Neural cell (in vitro differentiated cells): ENCODE measurements around the gene BMPR1B. TPM values are rescaled to one million over a fixed set of nuclear protein-coding genes. Genes with fewer than 3 reads are reported as not detected.

Source experiments
- H2AFZ ChIP-seq: fragments of 200-600, 300-800 bp; sonication (generic), shearing (Covaris generic); 2 replicates; pipeline ENCODE4 v1.6.0; 2014; ENCODE audit warnings: low read depth, mild to moderate bottlenecking, antibody characterized with exemption, low read length, moderate library complexity
- H3F3A ChIP-seq: fragments of 200-600 bp; shearing (Covaris generic); 2 replicates; pipeline ENCODE4 v1.6.1; 2016; ENCODE audit warnings: mild to moderate bottlenecking, moderate library complexity, mixed read lengths, antibody characterized with exemption, low read length; ENCODE audit not compliant: insufficient read depth, poor library complexity, severe bottlenecking
- H3K27ac ChIP-seq: fragments of 200-600, 300-800 bp; sonication (generic), shearing (Covaris generic); 2 replicates; pipeline ENCODE4 v1.5.1; 2014; ENCODE audit warnings: mild to moderate bottlenecking, low read length, moderate library complexity
- H3K27me3 ChIP-seq: fragments of 300-800, 200-600 bp; sonication (generic), shearing (Covaris generic); 2 replicates; pipeline ENCODE4 v1.6.0; 2014; ENCODE audit warnings: mild to moderate bottlenecking, low read depth, low read length, moderate library complexity; ENCODE audit not compliant: insufficient read depth
- H3K36me3 ChIP-seq: fragments of 300-800, 200-600 bp; sonication (generic), shearing (Covaris generic); 2 replicates; pipeline ENCODE4 v1.5.1; 2014; ENCODE audit warnings: mild to moderate bottlenecking, antibody characterized with exemption, low read length, moderate library complexity; ENCODE audit not compliant: insufficient read depth
- H3K4me2 ChIP-seq: fragments of 300-800, 200-600 bp; sonication (generic), shearing (Covaris generic); 2 replicates; pipeline ENCODE4 v1.6.0; 2014; ENCODE audit warnings: mild to moderate bottlenecking, low read length
- H3K4me3 ChIP-seq: fragments of 300-800, 200-600 bp; sonication (generic), shearing (Covaris generic); 2 replicates; pipeline ENCODE4 v1.5.1; 2014; ENCODE audit warnings: mild to moderate bottlenecking, low read length, moderate library complexity
- H3K79me2 ChIP-seq: fragments of 200-600 bp; shearing (Covaris generic); replicated peaks from 2 replicates; pipeline ENCODE4 v1.6.0; 2014; ENCODE audit warnings: mild to moderate bottlenecking, low read length, moderate library complexity; ENCODE audit not compliant: insufficient read depth
- H3K9ac ChIP-seq: fragments of 300-800, 200-600 bp; sonication (generic), shearing (Covaris generic); 2 replicates; pipeline ENCODE4 v1.6.1; 2016; ENCODE audit warnings: mild to moderate bottlenecking, low read length, mixed read lengths
- H3K9me2 ChIP-seq: fragments of 200-600 bp; shearing (Covaris generic); 2 replicates; pipeline ENCODE4 v1.6.1; 2016; ENCODE audit warnings: mild to moderate bottlenecking, low read length, mixed read lengths; ENCODE audit not compliant: insufficient read depth
- H3K9me3 ChIP-seq: fragments of 200-600, 300-800 bp; sonication (generic), shearing (Covaris generic); 2 replicates; pipeline ENCODE4 v1.6.1; 2016; ENCODE audit warnings: mild to moderate bottlenecking, mixed run types, low read length, moderate library complexity, mixed read lengths
- H4K20me1 ChIP-seq: fragments of 200-600 bp; shearing (Covaris generic); 2 replicates; pipeline ENCODE4 v1.6.1; 2016; ENCODE audit warnings: mild to moderate bottlenecking, mixed run types; ENCODE audit not compliant: insufficient read depth
- EP300 ChIP-seq: fragments of 450-650 bp; conservative IDR thresholded peaks from 2 replicates; pipeline ENCODE4 v1.6.1; 2014; ENCODE audit warnings: antibody characterized with exemption, mild to moderate bottlenecking, moderate library complexity; ENCODE audit not compliant: poor library complexity, severe bottlenecking
- EZH2 ChIP-seq: fragments of 200-600, 300-800 bp; shearing (Covaris generic), sonication (generic); IDR thresholded peaks from 2 replicates; pipeline ENCODE4 v1.6.1; 2014; ENCODE audit warnings: antibody characterized with exemption, low read length, borderline replicate concordance, mild to moderate bottlenecking; ENCODE audit not compliant: insufficient read depth, poor library complexity, severe bottlenecking
- MXI1 ChIP-seq: fragments of 450-650 bp; conservative IDR thresholded peaks from 2 replicates; pipeline ENCODE4 v1.6.1; 2014; ENCODE audit warnings: antibody characterized with exemption, mild to moderate bottlenecking; ENCODE audit not compliant: poor library complexity, severe bottlenecking
- POLR2AphosphoS5 ChIP-seq: IDR thresholded peaks from 2 replicates; pipeline ENCODE4 v1.6.1; 2012
- RAD21 ChIP-seq: fragments of 450-650 bp; conservative IDR thresholded peaks from 2 replicates; pipeline ENCODE4 v1.6.1; 2014; ENCODE audit warnings: antibody characterized with exemption, mild to moderate bottlenecking, moderate library complexity
- SMC3 ChIP-seq: fragments of 450-650 bp; conservative IDR thresholded peaks from 2 replicates; pipeline ENCODE4 v1.6.1; 2014; ENCODE audit warnings: antibody characterized with exemption, mild to moderate bottlenecking, moderate library complexity; ENCODE audit not compliant: poor library complexity
- TAF1 ChIP-seq: IDR thresholded peaks from 2 replicates; pipeline ENCODE4 v1.6.1; 2012; ENCODE audit warnings: low read depth
- polyA plus RNA-seq: library from polyadenylated mRNA; depleted of rRNA; stranded (reverse); fragments of >200 nt; gene quantifications from 2 replicates; pipeline ENCODE4 v1.2.3, GENCODE V29; 2014
- TF ChIP-seq, protein P1 (sequence below): IDR thresholded peaks from 2 replicates; pipeline ENCODE4 v1.6.1; 2012; ENCODE audit warnings: borderline replicate concordance
- TF ChIP-seq, protein P2 (sequence below): fragments of 450-650 bp; IDR thresholded peaks from 2 replicates; pipeline ENCODE4 v1.5.1; 2014; ENCODE audit warnings: antibody characterized with exemption, mild to moderate bottlenecking, moderate library complexity; ENCODE audit not compliant: poor library complexity, severe bottlenecking

The BMPR1B gene
- polyA plus RNA-seq, 1 donor from 2014 or later: 1.6 TPM

DNA sequence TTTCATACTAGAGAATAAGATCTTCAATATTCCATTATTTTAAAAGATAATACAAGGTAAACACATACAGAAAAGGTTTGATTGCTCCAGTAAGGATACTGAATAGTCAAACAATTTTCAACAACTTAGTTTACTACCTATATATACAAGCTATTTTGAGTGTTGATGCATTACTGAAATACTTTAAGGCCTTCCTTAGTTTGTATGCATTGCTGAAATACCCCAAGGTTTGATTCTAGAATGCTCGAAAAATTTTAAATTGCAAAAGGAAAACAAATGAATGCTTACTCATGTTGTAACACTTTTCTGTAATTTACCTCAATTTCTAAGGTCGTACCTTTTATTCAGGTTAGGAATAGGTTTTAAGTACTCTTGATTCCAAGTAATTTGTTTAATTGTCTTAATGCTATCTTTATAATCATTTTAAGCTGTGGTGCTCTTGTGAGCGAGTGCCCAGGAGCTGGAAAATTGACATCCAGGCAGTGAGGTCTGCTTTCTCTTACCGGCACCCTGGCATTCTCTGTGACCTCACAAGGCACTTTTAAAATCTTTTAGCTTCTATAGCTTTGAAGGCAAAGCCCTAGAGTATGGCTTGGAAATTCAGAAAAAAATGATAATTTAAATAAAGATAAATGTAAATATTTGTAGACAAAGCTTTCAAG lies 114.0 kb downstream of the BMPR1B start:
- H3K27ac ChIP-seq: no peak overlapping the region
- no peak overlapping the region for H3K4me2 ChIP-seq
- no peak overlapping the region for H2AFZ ChIP-seq
- H3K79me2 ChIP-seq: no peaks in the 10 kb centered on the region
- H3K36me3 ChIP-seq: no peaks in the 10 kb centered on the region
- H3F3A ChIP-seq: no peaks in the 10 kb centered on the region
- no peaks in the 10 kb centered on the region for H4K20me1 ChIP-seq
- no peak overlapping the region for H3K9ac ChIP-seq
- no peaks in the 10 kb centered on the region for H3K27me3 ChIP-seq
- TF ChIP-seq MXI1 (no peak), EZH2 (no peak), RAD21 (no peak), POLR2AphosphoS5 (no peak), EP300 (no peak), SMC3 (no peak), TAF1 (no peak)
- TF ChIP-seq, protein P1, sequence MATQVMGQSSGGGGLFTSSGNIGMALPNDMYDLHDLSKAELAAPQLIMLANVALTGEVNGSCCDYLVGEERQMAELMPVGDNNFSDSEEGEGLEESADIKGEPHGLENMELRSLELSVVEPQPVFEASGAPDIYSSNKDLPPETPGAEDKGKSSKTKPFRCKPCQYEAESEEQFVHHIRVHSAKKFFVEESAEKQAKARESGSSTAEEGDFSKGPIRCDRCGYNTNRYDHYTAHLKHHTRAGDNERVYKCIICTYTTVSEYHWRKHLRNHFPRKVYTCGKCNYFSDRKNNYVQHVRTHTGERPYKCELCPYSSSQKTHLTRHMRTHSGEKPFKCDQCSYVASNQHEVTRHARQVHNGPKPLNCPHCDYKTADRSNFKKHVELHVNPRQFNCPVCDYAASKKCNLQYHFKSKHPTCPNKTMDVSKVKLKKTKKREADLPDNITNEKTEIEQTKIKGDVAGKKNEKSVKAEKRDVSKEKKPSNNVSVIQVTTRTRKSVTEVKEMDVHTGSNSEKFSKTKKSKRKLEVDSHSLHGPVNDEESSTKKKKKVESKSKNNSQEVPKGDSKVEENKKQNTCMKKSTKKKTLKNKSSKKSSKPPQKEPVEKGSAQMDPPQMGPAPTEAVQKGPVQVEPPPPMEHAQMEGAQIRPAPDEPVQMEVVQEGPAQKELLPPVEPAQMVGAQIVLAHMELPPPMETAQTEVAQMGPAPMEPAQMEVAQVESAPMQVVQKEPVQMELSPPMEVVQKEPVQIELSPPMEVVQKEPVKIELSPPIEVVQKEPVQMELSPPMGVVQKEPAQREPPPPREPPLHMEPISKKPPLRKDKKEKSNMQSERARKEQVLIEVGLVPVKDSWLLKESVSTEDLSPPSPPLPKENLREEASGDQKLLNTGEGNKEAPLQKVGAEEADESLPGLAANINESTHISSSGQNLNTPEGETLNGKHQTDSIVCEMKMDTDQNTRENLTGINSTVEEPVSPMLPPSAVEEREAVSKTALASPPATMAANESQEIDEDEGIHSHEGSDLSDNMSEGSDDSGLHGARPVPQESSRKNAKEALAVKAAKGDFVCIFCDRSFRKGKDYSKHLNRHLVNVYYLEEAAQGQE: no peak
- TF ChIP-seq, protein P2, sequence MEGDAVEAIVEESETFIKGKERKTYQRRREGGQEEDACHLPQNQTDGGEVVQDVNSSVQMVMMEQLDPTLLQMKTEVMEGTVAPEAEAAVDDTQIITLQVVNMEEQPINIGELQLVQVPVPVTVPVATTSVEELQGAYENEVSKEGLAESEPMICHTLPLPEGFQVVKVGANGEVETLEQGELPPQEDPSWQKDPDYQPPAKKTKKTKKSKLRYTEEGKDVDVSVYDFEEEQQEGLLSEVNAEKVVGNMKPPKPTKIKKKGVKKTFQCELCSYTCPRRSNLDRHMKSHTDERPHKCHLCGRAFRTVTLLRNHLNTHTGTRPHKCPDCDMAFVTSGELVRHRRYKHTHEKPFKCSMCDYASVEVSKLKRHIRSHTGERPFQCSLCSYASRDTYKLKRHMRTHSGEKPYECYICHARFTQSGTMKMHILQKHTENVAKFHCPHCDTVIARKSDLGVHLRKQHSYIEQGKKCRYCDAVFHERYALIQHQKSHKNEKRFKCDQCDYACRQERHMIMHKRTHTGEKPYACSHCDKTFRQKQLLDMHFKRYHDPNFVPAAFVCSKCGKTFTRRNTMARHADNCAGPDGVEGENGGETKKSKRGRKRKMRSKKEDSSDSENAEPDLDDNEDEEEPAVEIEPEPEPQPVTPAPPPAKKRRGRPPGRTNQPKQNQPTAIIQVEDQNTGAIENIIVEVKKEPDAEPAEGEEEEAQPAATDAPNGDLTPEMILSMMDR: no peak
- H3K9me2 ChIP-seq: no peaks in the 10 kb centered on the region
- H3K9me3 ChIP-seq: no peaks in the 10 kb centered on the region
- H3K4me3 ChIP-seq: no peak overlapping the region

DNA sequence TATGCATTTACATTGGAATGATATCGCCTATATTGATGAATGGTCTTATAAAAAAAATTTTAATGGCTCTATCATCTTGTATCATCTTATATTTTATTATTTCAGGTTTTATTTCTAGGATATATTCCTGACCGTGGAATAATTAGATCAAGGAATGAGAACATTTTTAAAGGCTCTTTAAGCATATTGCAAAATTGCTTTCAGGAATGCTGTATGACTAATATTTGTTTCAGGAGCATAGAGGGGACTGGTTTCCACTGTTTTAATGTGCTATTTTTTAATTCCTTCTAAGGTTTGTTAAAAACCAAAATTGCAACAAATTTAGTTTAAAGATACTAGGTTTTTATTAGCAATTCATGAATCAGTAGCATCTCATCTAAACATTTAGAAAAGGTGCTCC lies 120.2 kb downstream of the BMPR1B start:
- Histone ChIP-seq H3K27me3 (no peaks in the 10 kb centered on the region), H3K4me3 (no peak overlapping the region), H3F3A (no peaks in the 10 kb centered on the region), H3K4me2 (no peak overlapping the region), H3K9me2 (no peaks in the 10 kb centered on the region), H3K27ac (no peak overlapping the region), H3K79me2 (no peaks in the 10 kb centered on the region), H3K9me3 (no peaks in the 10 kb centered on the region), H3K9ac (no peak overlapping the region), H4K20me1 (no peaks in the 10 kb centered on the region), H3K36me3 (no peaks in the 10 kb centered on the region), H2AFZ (no peak overlapping the region)
- TF ChIP-seq, protein P2: no peak
- no peak for TF ChIP-seq EP300
- no peak for TF ChIP-seq MXI1
- TF ChIP-seq, protein P1: no peak
- TF ChIP-seq RAD21: no peak
- TF ChIP-seq POLR2AphosphoS5: no peak
- no peak for TF ChIP-seq EZH2
- TF ChIP-seq SMC3: no peak
- TF ChIP-seq TAF1: no peak
